Retinal pigment epithelial cell (primary cell): ENCODE results near the gene HPS3.
"Not testable (repeated sequence)": the region's sequence is repeated elsewhere in the genome, so short reads cannot be mapped to it uniquely, and the experiment has no call there.

Experiments used
- DNase-seq: peaks from one replicate; pipeline ENCODE4 v3.0.0-alpha.2; 2010; ENCODE audit warnings: low read depth
- H3K4me3 ChIP-seq: 2 replicates; pipeline ENCODE4 v1.5.1; 2011; ENCODE audit warnings: mild to moderate bottlenecking, low read length, control low read depth, moderate library complexity
- TF ChIP-seq, protein P1 (sequence below): conservative IDR thresholded peaks from 2 replicates; pipeline ENCODE4 v1.5.1; 2011; ENCODE audit warnings: low read depth, low read length, control low read depth, inconsistent platforms

HPS3 gene

GRCh38 chr3:149186219-149186618 is 56.8 kb downstream of the HPS3 start:
- H3K4me3 ChIP-seq: no peak overlapping the region
- DNase-seq: no peak
- TF ChIP-seq, protein P1, sequence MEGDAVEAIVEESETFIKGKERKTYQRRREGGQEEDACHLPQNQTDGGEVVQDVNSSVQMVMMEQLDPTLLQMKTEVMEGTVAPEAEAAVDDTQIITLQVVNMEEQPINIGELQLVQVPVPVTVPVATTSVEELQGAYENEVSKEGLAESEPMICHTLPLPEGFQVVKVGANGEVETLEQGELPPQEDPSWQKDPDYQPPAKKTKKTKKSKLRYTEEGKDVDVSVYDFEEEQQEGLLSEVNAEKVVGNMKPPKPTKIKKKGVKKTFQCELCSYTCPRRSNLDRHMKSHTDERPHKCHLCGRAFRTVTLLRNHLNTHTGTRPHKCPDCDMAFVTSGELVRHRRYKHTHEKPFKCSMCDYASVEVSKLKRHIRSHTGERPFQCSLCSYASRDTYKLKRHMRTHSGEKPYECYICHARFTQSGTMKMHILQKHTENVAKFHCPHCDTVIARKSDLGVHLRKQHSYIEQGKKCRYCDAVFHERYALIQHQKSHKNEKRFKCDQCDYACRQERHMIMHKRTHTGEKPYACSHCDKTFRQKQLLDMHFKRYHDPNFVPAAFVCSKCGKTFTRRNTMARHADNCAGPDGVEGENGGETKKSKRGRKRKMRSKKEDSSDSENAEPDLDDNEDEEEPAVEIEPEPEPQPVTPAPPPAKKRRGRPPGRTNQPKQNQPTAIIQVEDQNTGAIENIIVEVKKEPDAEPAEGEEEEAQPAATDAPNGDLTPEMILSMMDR: no peak

- TF ChIP-seq, protein P1: no peak
- no peak overlapping the region for H3K4me3 ChIP-seq
- DNase-seq: no peak
Measured at GRCh38 chr3:149186721-149187120, 57.3 kb downstream of the HPS3 start.

GRCh38 chr3:149188494-149188893 is 59.1 kb downstream of the HPS3 start:
- TF ChIP-seq, protein P1: no peak
- no peak overlapping the region for H3K4me3 ChIP-seq
- no peak for DNase-seq

DNA sequence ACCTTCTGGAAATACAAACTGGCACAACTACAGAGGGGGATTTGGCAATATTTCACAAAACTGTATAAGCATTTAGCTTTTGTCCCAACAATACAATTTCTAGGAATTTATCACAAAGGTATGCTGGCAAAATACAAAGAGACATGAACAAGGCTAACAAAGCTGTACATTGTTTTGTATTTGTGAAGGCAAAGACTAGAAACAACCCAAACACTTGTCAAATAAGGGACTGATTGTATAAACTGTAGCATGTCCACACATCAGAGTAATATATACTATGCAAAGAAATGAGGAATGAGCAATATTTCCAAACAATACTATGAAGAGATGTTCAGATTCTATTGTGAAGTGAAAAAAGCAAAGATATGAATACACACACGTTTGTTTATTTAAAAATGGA is 65.8 kb downstream of the HPS3 start:
- H3K4me3 ChIP-seq: no peak overlapping the region
- TF ChIP-seq, protein P1: no peak
- no peak for DNase-seq

GRCh38 chr3:149196805-149197592 is 67.6 kb downstream of the HPS3 start:
- not testable (repeated sequence) for DNase-seq, H3K4me3 ChIP-seq

DNA sequence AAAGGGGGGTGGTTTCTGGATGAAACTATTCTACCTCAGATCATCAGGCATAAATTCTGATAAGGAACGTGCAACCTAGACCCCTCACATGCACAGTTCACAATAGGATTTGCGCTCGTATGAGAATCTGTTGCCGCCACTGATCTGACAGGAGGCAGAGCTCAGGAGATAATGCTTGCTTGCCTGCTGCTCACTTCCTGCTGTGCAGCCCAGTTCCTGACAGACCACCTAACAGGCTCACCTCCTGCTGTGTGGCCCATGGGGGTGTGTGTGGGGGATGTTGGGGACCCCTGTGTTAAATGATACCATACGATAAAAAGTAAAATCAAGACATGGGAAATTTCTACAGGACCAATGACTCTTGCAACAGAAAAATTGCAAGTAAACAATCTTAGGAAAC is 68.2 kb downstream of the HPS3 start:
- no peak for DNase-seq
- TF ChIP-seq, protein P1: no peak
- no peak overlapping the region for H3K4me3 ChIP-seq

- no peak overlapping the region for H3K4me3 ChIP-seq
- DNase-seq: no peak
- TF ChIP-seq, protein P1: no peak
Measured at GRCh38 chr3:149198611-149199010, 69.2 kb downstream of the HPS3 start.
